HepG2 (cell line): ENCODE data around the gene GTF2A2. TPM values are rescaled to one million over a fixed set of nuclear protein-coding genes. Genes with fewer than 3 reads are reported as not detected.

Source experiments
- ARNT2 ChIP-seq: sonication (generic); formaldehyde crosslinking; IDR thresholded peaks from 2 replicates; pipeline ENCODE4 v1.8.0; 2022; ENCODE audit warnings: mild to moderate bottlenecking, low read depth, missing genetic modification reagents, moderate library complexity
- ARNTL ChIP-seq: sonication (generic); formaldehyde crosslinking; IDR thresholded peaks from 2 replicates; pipeline ENCODE4 v1.4.0; 2020; ENCODE audit warnings: mild to moderate bottlenecking, missing genetic modification reagents
- ATF1 ChIP-seq: IDR thresholded peaks from 2 replicates; pipeline ENCODE4 v1.6.1; 2016; ENCODE audit warnings: mild to moderate bottlenecking, control low read depth
- BRCA1 ChIP-seq: sonication (generic); formaldehyde crosslinking; IDR thresholded peaks from 2 replicates; pipeline ENCODE4 v1.4.0; 2020; ENCODE audit warnings: missing genetic modification reagents
- CEBPB ChIP-seq: IDR thresholded peaks from 2 replicates; pipeline ENCODE4 v1.6.1; 2011; ENCODE audit warnings: low read depth, low read length, improper control_type of control experiment, borderline replicate concordance
- KDM5A ChIP-seq: fragments of 200-600 bp; sonication (generic); IDR thresholded peaks from 2 replicates; pipeline ENCODE4 v1.7.0; 2018; ENCODE audit warnings: antibody characterized with exemption, mild to moderate bottlenecking, low read length, borderline replicate concordance
- MTF2 ChIP-seq: sonication (generic); formaldehyde crosslinking; IDR thresholded peaks from 2 replicates; pipeline ENCODE4 v1.5.0; 2020; ENCODE audit warnings: missing genetic modification reagents, borderline replicate concordance
- MYC ChIP-seq: sonication (generic); formaldehyde crosslinking; IDR thresholded peaks from 2 replicates; pipeline ENCODE4 v1.9.0; 2021; ENCODE audit warnings: missing genetic modification reagents, borderline replicate concordance
- NCOA5 ChIP-seq: sonication (generic); formaldehyde crosslinking; IDR thresholded peaks from 2 replicates; pipeline ENCODE4 v1.4.0; 2020; ENCODE audit warnings: missing genetic modification reagents
- NFE2L1 ChIP-seq: sonication (generic); formaldehyde crosslinking; IDR thresholded peaks from 2 replicates; pipeline ENCODE4 v1.4.0; 2020; ENCODE audit warnings: missing genetic modification reagents, mild to moderate bottlenecking, borderline replicate concordance
- RBM22 ChIP-seq: fragments of 200-400 bp; formaldehyde crosslinking; optimal IDR thresholded peaks from 2 replicates; pipeline ENCODE3; 2017; ENCODE audit warnings: mild to moderate bottlenecking, low read length, moderate library complexity
- RFXANK ChIP-seq: IDR thresholded peaks from 2 replicates; pipeline ENCODE4 v1.6.1; 2016
- STAG1 ChIP-seq: sonication (generic); formaldehyde crosslinking; IDR thresholded peaks from 2 replicates; pipeline ENCODE4 v1.4.0; 2020; ENCODE audit warnings: missing genetic modification reagents
- THAP11 ChIP-seq: IDR thresholded peaks from 2 replicates; pipeline ENCODE4 v1.6.1; 2016; ENCODE audit warnings: missing biosample characterization, missing genetic modification reagents
- ZFP36L1 ChIP-seq: sonication (generic); formaldehyde crosslinking; IDR thresholded peaks from 2 replicates; pipeline ENCODE4 v1.8.0; 2022; ENCODE audit warnings: mild to moderate bottlenecking, missing genetic modification reagents, moderate library complexity
- ZMYM2 ChIP-seq: sonication (generic); formaldehyde crosslinking; IDR thresholded peaks from 2 replicates; pipeline ENCODE4 v1.8.0; 2022; ENCODE audit warnings: mild to moderate bottlenecking, missing genetic modification reagents
- ZNF230 ChIP-seq: sonication (generic); formaldehyde crosslinking; IDR thresholded peaks from 2 replicates; pipeline ENCODE4 v1.4.0; 2020; ENCODE audit warnings: mild to moderate bottlenecking, missing genetic modification reagents
- ZNF274 ChIP-seq: sonication (generic); formaldehyde crosslinking; IDR thresholded peaks from 2 replicates; pipeline ENCODE4 v1.5.1; 2020; ENCODE audit warnings: mild to moderate bottlenecking, missing genetic modification reagents
- ZNF367 ChIP-seq: sonication (generic); formaldehyde crosslinking; IDR thresholded peaks from 2 replicates; pipeline ENCODE4 v1.4.0; 2020; ENCODE audit warnings: missing genetic modification reagents, borderline replicate concordance
- ZNF761 ChIP-seq: sonication (generic); formaldehyde crosslinking; conservative IDR thresholded peaks from 2 replicates; pipeline ENCODE4 v1.4.0; 2020; ENCODE audit warnings: mild to moderate bottlenecking, missing genetic modification reagents
- ZNF792 ChIP-seq: IDR thresholded peaks from 2 replicates; pipeline ENCODE4 v1.6.1; 2016
- ZNF839 ChIP-seq: sonication (generic); formaldehyde crosslinking; IDR thresholded peaks from 2 replicates; pipeline ENCODE4 v1.4.0; 2020; ENCODE audit warnings: missing genetic modification reagents, mild to moderate bottlenecking, borderline replicate concordance
- ZSCAN21 ChIP-seq: sonication (generic); formaldehyde crosslinking; IDR thresholded peaks from 2 replicates; pipeline ENCODE4 v1.8.0; 2022; ENCODE audit warnings: mild to moderate bottlenecking, missing genetic modification reagents, moderate library complexity, borderline replicate concordance
- ZZZ3 ChIP-seq: sonication (generic); formaldehyde crosslinking; IDR thresholded peaks from 2 replicates; pipeline ENCODE4 v1.4.0; 2020; ENCODE audit warnings: missing genetic modification reagents, mild to moderate bottlenecking, borderline replicate concordance
- polyA plus RNA-seq, 8 experiments: library from polyadenylated mRNA; depleted of rRNA in 3 of 8; stranded (reverse) in 7 of 8; unstranded in 1 of 8; fragments of >200 nt; fragmentation: Illumina TruSeq in 4 of 8; extraction: Trizol in 4 of 8; gene quantifications; 2 replicates each; pipeline versions ENCODE4 v1.2.1 to v1.2.3, GENCODE V29; 2011 to 2016; ENCODE audit warnings: low read depth in 4 of 8, missing spikeins in 1 of 8, mixed read lengths in 1 of 8; ENCODE audit not compliant: insufficient read depth in 1 of 8
- total RNA-seq, 5 experiments: library from RNA; depleted of rRNA; stranded (reverse); fragments of >200 nt; fragmentation: Illumina TruSeq; extraction: Trizol; gene quantifications; 2 replicates each; pipeline ENCODE4 v1.2.3, GENCODE V29; 2016; ENCODE audit warnings: low read depth in 1 of 5
- TF ChIP-seq, protein P1 (sequence below): sonication (generic); formaldehyde crosslinking; conservative IDR thresholded peaks from 2 replicates; pipeline ENCODE4 v1.4.0; 2020; ENCODE audit warnings: missing genetic modification reagents
- TF ChIP-seq, protein P2 (sequence below): IDR thresholded peaks from 2 replicates; pipeline ENCODE4 v1.6.1; 2016; ENCODE audit warnings: mild to moderate bottlenecking, missing biosample characterization, missing genetic modification reagents
- TF ChIP-seq, protein P3 (sequence below): sonication (generic); formaldehyde crosslinking; IDR thresholded peaks from 2 replicates; pipeline ENCODE4 v1.4.0; 2020; ENCODE audit warnings: missing genetic modification reagents

The GTF2A2 gene
- total and polyA plus RNA-seq, 2 of the 13 experiments (the other 11 are each of a cell fraction or from before 2014, with no cell fraction given) = 24.4 to 106 TPM

DNA sequence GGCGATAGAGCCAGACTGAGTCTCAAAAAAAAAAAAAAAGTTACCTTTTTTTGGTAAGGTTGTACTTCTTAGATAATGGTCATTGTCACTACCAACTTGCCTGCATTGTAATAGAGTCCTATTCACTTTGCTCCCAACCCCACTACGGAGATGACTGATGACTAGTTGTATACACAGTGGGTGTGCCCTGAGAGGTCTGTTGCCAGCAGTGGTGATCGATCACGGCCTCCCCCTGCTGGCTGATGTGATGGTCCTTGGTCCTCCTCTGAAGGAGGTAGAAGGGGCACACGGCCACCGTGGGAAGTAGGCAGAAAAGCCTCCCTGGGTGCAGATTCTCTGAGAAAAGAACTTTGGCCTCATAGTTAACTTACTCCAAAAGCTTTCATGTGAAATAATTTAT, 35.0 kb downstream of the GTF2A2 start (continued):
- TF ChIP-seq, protein P1, sequence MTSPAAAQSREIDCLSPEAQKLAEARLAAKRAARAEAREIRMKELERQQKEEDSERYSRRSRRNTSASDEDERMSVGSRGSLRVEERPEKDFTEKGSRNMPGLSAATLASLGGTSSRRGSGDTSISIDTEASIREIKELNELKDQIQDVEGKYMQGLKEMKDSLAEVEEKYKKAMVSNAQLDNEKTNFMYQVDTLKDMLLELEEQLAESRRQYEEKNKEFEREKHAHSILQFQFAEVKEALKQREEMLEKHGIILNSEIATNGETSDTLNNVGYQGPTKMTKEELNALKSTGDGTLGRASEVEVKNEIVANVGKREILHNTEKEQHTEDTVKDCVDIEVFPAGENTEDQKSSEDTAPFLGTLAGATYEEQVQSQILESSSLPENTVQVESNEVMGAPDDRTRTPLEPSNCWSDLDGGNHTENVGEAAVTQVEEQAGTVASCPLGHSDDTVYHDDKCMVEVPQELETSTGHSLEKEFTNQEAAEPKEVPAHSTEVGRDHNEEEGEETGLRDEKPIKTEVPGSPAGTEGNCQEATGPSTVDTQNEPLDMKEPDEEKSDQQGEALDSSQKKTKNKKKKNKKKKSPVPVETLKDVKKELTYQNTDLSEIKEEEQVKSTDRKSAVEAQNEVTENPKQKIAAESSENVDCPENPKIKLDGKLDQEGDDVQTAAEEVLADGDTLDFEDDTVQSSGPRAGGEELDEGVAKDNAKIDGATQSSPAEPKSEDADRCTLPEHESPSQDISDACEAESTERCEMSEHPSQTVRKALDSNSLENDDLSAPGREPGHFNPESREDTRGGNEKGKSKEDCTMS = no peak
- TF ChIP-seq RBM22 = no peak
- no peak for TF ChIP-seq ZNF839 (CRISPR knock-in tag)
- TF ChIP-seq STAG1 = peak; percentile 92
- TF ChIP-seq, protein P2, sequence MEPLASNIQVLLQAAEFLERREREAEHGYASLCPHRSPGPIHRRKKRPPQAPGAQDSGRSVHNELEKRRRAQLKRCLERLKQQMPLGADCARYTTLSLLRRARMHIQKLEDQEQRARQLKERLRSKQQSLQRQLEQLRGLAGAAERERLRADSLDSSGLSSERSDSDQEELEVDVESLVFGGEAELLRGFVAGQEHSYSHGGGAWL (CRISPR knock-in tag) = no peak
- TF ChIP-seq MYC = no peak
- no peak for TF ChIP-seq ATF1
- TF ChIP-seq BRCA1 (CRISPR knock-in tag) = no peak
- 0 out of 2 replicates have a peak, but pooled peaks have one; percentile 30 for TF ChIP-seq THAP11 (CRISPR knock-in tag)
- TF ChIP-seq ZZZ3 (CRISPR knock-in tag) = no peak
- TF ChIP-seq ZNF367 (CRISPR knock-in tag) = no peak
- TF ChIP-seq CEBPB = no peak
- no peak for TF ChIP-seq NFE2L1 (CRISPR knock-in tag)
- TF ChIP-seq ZFP36L1 (CRISPR knock-in tag) = no peak
- no peak for TF ChIP-seq ZNF761 (CRISPR knock-in tag)
- TF ChIP-seq ZNF230 (CRISPR knock-in tag) = no peak
- TF ChIP-seq ARNT2 = no peak
- no peak for TF ChIP-seq NCOA5 (CRISPR knock-in tag)
- no peak for TF ChIP-seq ARNTL (CRISPR knock-in tag)
- no peak for TF ChIP-seq ZMYM2
- no peak for TF ChIP-seq MTF2
- no peak for TF ChIP-seq RFXANK
- no peak for TF ChIP-seq ZNF792
- TF ChIP-seq ZNF274 (CRISPR knock-in tag) = no peak
- TF ChIP-seq KDM5A = no peak
- TF ChIP-seq ZSCAN21 (CRISPR knock-in tag) = no peak
- TF ChIP-seq, protein P3, sequence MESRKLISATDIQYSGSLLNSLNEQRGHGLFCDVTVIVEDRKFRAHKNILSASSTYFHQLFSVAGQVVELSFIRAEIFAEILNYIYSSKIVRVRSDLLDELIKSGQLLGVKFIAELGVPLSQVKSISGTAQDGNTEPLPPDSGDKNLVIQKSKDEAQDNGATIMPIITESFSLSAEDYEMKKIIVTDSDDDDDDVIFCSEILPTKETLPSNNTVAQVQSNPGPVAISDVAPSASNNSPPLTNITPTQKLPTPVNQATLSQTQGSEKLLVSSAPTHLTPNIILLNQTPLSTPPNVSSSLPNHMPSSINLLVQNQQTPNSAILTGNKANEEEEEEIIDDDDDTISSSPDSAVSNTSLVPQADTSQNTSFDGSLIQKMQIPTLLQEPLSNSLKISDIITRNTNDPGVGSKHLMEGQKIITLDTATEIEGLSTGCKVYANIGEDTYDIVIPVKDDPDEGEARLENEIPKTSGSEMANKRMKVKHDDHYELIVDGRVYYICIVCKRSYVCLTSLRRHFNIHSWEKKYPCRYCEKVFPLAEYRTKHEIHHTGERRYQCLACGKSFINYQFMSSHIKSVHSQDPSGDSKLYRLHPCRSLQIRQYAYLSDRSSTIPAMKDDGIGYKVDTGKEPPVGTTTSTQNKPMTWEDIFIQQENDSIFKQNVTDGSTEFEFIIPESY (CRISPR knock-in tag) = no peak
